NCI-H524 treated with DMSO at 0.1 percent for 48 hours (cell line): ENCODE measurements around the gene CMSS1.

Experiments
- DNase-seq: peaks from one replicate; lab custom pipeline; 2025; lab: John Stamatoyannopoulos, UW

The CMSS1 gene

GRCh38 chr3:99854756-99855298 lies 37.2 kb downstream of the CMSS1 start:
- DNase-seq: no peak

- no peak for DNase-seq
These were observed 38.2 kb downstream of the CMSS1 start for GRCh38 chr3:99855900-99856299.

- DNase-seq: no peak
These were observed 39.0 kb downstream of the CMSS1 start for GRCh38 chr3:99856437-99857220.

GRCh38 chr3:99857278-99857677 lies 39.6 kb downstream of the CMSS1 start:
- no peak for DNase-seq

- DNase-seq: no peak
These were observed 40.8 kb downstream of the CMSS1 start for GRCh38 chr3:99858469-99858868.

- no peak for DNase-seq
These were observed 42.2 kb downstream of the CMSS1 start for GRCh38 chr3:99859825-99860224.

GRCh38 chr3:99861216-99861615 lies 43.6 kb downstream of the CMSS1 start:
- DNase-seq: no peak

- no peak for DNase-seq
These were observed 44.5 kb downstream of the CMSS1 start for GRCh38 chr3:99862208-99862607.

GRCh38 chr3:99863002-99863401 lies 45.3 kb downstream of the CMSS1 start:
- no peak for DNase-seq

- no peak for DNase-seq
These were observed 45.9 kb downstream of the CMSS1 start for GRCh38 chr3:99863588-99863987.

GRCh38 chr3:99864289-99864688 lies 46.6 kb downstream of the CMSS1 start:
- no peak for DNase-seq

GRCh38 chr3:99865321-99865720 lies 47.7 kb downstream of the CMSS1 start:
- no peak for DNase-seq

GRCh38 chr3:99866261-99866761 lies 48.6 kb downstream of the CMSS1 start:
- peak; percentile 2 for DNase-seq

- no peak for DNase-seq
These were observed 50.1 kb downstream of the CMSS1 start for GRCh38 chr3:99867594-99868310.

GRCh38 chr3:99868311-99868646 lies 50.6 kb downstream of the CMSS1 start:
- peak; percentile 4 for DNase-seq

- no peak for DNase-seq
These were observed 52.0 kb downstream of the CMSS1 start for GRCh38 chr3:99869621-99870020.

- DNase-seq: no peak
These were observed 53.0 kb downstream of the CMSS1 start for GRCh38 chr3:99870712-99871111.

- DNase-seq: no peak
These were observed 53.8 kb downstream of the CMSS1 start for GRCh38 chr3:99871231-99872045.

GRCh38 chr3:99872923-99873254 lies 55.2 kb downstream of the CMSS1 start:
- DNase-seq: no peak

GRCh38 chr3:99873269-99874102 lies 55.8 kb downstream of the CMSS1 start:
- DNase-seq: no peak

- no peak for DNase-seq
These were observed 56.8 kb downstream of the CMSS1 start for GRCh38 chr3:99874237-99875002.
